Activated naive CD4-positive, alpha-beta T cell treated with anti-CD3 and anti-CD28 coated beads, Interleukin-2, amount 50 U/mL, for 72 hours (primary cell): Measurements from ENCODE around the gene DLX1. TPM values are rescaled to one million over a fixed set of nuclear protein-coding genes. Genes with fewer than 3 reads are reported as not detected.

Experiments
- ATAC-seq, 2 donors: fragments of 150-1000 bp; cut with Tn5 transposase; 2 replicates each; pipeline ENCODE4 v1.10.0; 2021; ENCODE audit warnings: mild to moderate bottlenecking in 2 of 2, moderate library complexity in 2 of 2
- DNase-seq, 2 donors: peaks; one replicate each; pipeline ENCODE4 v3.0.0; 2021 to 2022; ENCODE audit warnings: low spot score in 2 of 2
- H3K27ac Mint-ChIP-seq, 2 donors: one replicate each; pipeline ENCODE4 v1.8.0; 2022; ENCODE audit warnings: mild to moderate bottlenecking in 2 of 2, mixed read lengths in 2 of 2
- H3K36me3 Mint-ChIP-seq, 2 donors: one replicate each; pipeline ENCODE4 v1.8.0; 2022; ENCODE audit warnings: mixed read lengths in 2 of 2
- H3K9me3 Mint-ChIP-seq, 2 donors: one replicate each; pipeline ENCODE4 v1.8.0; 2022; ENCODE audit warnings: mixed read lengths in 2 of 2
- total RNA-seq, 2 donors: library from RNA; stranded (reverse); gene quantifications; one replicate each; pipeline ENCODE4 v1.2.3, GENCODE V29; 2022

The DLX1 gene
- total RNA-seq, 2 donors from 2014 or later: not detected

DNA sequence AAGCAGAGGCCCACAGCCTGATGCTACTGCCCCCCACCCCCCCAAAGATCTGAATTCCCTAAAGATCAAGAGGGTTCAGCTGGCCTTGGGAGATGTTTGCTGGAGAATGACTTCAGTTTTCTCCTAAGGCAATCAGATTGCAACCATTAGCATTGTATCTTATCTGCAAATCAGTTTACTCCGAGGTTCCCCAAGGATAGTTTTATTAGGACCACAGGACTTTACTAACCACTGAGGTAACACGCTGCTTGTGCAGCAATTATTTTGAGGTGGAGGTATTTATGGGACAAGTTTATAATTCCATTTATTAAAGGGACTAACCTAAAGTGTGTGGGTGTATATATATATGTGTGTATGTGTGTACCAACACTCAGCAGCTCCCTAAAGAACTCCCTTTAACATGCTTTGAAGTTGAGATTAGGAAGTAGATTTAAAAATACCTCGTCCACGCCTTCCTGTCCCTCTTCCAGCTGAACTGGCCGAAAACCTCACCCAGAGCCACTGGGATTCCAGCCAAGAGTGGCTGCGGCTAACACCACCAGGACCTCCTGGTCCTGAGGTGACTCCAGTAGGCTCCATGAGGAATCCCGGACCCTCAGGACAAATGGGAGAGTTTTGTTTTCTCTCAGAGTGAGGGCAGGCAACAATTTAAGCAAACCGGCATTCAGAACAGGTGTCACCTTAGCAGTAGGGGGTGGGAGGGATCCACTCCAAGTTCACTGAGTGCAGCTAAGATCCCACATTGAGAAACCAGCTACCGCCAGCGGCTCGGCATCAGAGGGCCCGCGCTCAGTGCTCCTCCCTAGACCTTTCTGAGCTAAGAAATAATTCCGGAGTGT is 3.0 kb upstream of the DLX1 start:
- ATAC-seq: no peak
- H3K9me3 Mint-ChIP-seq: no peaks in the 10 kb centered on the region
- DNase-seq: no peak
- H3K36me3 Mint-ChIP-seq: peaks cover 21 to 43% of the 10 kb centered on the region in 2 donors
- H3K27ac Mint-ChIP-seq: no peak overlapping the region

DNA sequence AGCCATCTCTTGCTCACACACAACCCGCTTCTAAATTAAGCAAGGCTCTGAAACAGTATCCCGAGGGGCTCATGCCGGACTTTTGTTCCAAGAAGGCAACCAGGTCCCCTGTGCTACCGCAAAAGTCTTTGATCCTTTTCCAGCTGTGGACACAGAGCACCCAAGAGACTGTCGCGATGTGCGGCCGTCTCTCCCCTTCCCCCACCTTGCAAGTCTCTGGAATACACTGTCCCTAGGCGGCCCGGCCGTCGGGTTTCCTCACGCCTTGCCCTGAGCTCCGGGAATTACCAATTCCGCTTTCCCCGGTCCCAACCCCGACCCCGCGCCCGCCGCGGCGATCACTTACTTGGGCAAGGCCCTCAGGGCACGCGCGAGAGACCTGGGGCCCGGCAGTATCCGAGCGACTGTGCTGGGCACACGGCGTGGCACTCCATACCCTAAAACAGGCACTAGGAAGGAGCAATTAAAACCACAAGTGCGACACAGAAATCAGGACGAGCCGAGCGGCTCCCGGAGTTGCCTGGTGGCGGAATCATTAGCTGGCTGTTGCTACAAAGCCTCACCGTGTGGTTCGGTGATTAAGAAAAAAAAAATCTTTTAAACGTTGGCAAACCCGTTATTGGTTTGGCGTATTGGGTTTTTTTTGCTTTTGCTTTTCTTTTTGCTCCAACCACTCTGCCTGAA is 2.2 kb upstream of the DLX1 start:
- Mint-ChIP-seq H3K9me3 (no peaks in the 10 kb centered on the region), H3K36me3 (peaks cover 29 to 51% of the 10 kb centered on the region in 2 donors), H3K27ac (peak overlapping the region in 1 of 2 donors; percentile 44)
- no peak for ATAC-seq
- no peak for DNase-seq

DNA sequence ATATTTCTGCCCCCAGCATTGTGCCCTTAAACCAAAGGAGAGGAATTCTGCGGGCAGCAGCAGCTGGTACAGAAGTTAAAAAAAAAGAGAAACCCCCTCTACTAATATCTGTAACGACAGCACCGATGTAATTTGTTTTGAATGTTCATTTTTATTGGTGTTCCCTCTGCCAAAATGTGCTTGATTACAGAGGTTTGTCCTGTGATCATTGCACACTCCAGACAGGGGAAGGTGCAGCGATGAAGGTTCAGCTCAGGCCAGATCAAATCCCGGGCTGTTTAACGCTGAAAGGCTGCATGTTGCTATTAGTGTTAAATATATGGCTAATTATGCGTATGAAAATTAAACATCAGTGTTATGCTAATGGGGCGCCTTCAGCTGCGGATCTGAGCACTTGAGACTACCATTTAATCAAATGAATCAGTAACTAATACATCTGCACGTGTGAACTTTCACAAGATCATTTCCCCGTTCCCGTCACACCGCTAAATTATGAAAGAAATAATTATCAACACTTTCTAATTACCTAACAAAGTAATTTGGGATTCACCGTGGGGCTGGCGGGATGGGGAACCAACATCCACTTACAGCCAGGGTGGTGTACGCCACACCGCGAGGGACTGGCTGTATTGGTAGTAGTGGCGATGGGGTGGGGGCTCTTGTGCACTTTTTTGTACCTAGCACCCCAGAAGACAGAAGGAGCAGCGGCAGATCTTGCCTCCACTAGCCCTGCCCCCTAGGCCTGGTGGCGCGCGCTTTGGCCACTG is 1.5 kb upstream of the DLX1 start:
- Mint-ChIP-seq H3K36me3 (peaks cover 29 to 57% of the 10 kb centered on the region in 2 donors), H3K27ac (peak overlapping the region in 1 of 2 donors; percentile 44), H3K9me3 (no peaks in the 10 kb centered on the region)
- ATAC-seq (no peak), DNase-seq (no peak)

- Mint-ChIP-seq H3K36me3 (peaks cover 29 to 54% of the 10 kb centered on the region in 2 donors), H3K9me3 (no peaks in the 10 kb centered on the region), H3K27ac (no peak overlapping the region)
- ATAC-seq (no peak), DNase-seq (no peak)
Measured at GRCh38 chr2:172084395-172084644, 987 bp upstream of the DLX1 start.

GRCh38 chr2:172084645-172085459 is 455 bp upstream of the DLX1 start:
- ATAC-seq: peak; percentile 86 to 88
- Mint-ChIP-seq H3K36me3 (peaks cover 29 to 56% of the 10 kb centered on the region in 2 donors), H3K9me3 (no peaks in the 10 kb centered on the region), H3K27ac (no peak overlapping the region)
- DNase-seq: no peak

DNA sequence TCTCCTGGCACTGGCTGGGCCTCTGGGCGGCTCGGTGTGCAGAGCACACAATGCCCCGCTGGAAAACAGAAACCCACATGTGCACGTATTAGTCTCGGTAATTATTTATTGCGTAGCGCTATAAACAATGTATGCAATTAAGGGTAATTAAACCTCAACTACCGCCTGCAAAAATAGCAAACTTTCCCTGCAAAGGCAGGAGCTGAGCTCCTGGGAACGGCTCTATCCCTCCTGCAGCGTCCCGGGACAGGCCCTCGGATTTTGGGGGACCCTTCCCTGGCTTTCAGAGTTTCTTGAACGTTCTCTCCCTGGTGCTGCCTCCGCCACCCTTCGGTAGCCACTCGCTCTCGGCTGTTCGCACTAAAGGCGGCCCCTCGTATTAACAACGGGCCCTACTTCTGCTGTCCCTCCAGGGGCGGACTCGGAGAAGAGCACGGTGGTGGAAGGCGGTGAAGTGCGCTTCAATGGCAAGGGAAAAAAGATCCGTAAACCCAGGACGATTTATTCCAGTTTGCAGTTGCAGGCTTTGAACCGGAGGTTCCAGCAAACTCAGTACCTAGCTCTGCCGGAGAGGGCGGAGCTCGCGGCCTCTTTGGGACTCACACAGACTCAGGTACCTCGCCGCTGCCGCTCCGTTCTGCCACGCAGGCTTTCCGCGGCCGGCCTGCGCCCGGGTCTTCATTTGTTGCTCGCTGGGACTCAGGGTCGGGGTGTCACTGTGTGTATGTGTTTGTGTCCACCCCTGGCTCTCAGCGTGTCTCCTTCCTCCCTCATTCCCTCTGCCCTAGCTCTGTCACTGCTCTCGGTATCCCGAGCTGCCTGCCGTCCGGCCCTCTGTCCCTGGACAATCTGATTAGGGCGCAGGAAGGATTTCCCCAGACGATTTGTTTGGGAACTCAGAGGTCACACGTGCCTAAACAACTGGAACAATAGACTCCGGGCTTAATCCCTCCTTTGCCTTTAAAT is 1.2 kb downstream of the DLX1 start:
- Mint-ChIP-seq H3K9me3 (no peaks in the 10 kb centered on the region), H3K36me3 (peaks cover 19 to 52% of the 10 kb centered on the region in 2 donors), H3K27ac (peak overlapping the region in 1 of 2 donors; percentile 85)
- DNase-seq: no peak
- peak; percentile 31 to 63 for ATAC-seq

GRCh38 chr2:172087207-172087779 is 2.0 kb downstream of the DLX1 start:
- DNase-seq (no peak), ATAC-seq (no peak)
- peak overlapping the region in 1 of 2 donors; percentile 86 for H3K27ac Mint-ChIP-seq

GRCh38 chr2:172087780-172088244 is 2.5 kb downstream of the DLX1 start:
- peak overlapping the region in 1 of 2 donors; percentile 86 for H3K27ac Mint-ChIP-seq
- no peaks in the 10 kb centered on the region for H3K9me3 Mint-ChIP-seq

More at GRCh38 chr2:172087207-172087779, 2.0 kb downstream of the DLX1 start:
- H3K9me3 Mint-ChIP-seq: no peaks in the 10 kb centered on the region
- peaks cover 19 to 57% of the 10 kb centered on the region in 2 donors for H3K36me3 Mint-ChIP-seq

GRCh38 chr2:172088245-172089004 is 3.1 kb downstream of the DLX1 start:
- DNase-seq (no peak), ATAC-seq (no peak)
- Mint-ChIP-seq H3K9me3 (no peaks in the 10 kb centered on the region), H3K36me3 (peaks cover 14 to 67% of the 10 kb centered on the region in 2 donors), H3K27ac (peak overlapping the region in 1 of 2 donors; percentile 82)

More at GRCh38 chr2:172087780-172088244, 2.5 kb downstream of the DLX1 start:
- H3K36me3 Mint-ChIP-seq: peaks cover 19 to 61% of the 10 kb centered on the region in 2 donors
- DNase-seq: no peak
- ATAC-seq: no peak

DNA sequence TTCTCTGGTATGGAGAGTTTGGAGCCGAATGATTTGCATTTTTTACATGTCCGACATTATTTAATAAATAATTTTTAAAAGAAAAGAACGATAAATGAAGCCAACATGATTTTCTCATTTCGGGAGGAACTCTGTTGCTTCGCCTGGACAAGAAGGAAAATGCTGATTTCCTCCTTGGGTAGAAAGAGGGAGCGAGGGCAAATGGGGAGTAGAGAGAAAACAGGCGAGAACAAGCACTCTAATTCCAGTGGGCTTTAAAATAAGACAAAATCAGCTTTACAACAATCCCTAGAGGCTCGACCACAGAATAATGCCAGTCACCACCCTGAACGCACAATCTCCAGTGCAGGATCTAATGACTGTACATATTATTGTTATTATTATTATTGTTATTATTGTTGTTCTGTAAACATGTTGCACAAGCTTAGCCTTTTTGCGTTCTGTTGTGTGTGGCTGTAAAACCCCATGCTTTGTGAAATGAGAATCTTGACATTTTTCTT is 3.7 kb downstream of the DLX1 start:
- H3K36me3 Mint-ChIP-seq: peaks cover 10 to 67% of the 10 kb centered on the region in 2 donors
- H3K27ac Mint-ChIP-seq: no peak overlapping the region
- ATAC-seq: no peak

DNA sequence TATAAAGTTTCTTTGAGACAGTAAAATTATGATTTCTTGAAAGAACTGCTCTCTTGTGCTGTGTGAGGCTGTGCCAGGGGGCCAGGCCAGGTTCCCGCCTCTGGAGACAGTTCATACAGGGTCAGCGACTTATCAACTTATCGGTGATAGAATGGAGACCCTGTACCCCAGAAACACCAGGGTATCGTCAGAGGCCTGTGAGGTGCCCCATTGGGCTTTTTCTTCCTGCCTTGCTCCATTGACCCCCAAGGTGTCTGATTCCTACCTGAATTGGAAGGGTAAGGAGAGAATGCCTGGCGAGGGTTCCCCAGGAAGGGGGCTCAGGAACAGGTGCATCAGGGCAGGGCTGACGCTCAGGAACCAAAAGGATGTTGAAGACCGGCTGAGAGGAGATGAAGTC is 4.3 kb downstream of the DLX1 start:
- H3K36me3 Mint-ChIP-seq: peaks cover 10 to 66% of the 10 kb centered on the region in 2 donors
- no peak for ATAC-seq

More for the DNA sequence above, 3.7 kb downstream of the DLX1 start:
- no peaks in the 10 kb centered on the region for H3K9me3 Mint-ChIP-seq
- no peak for DNase-seq

GRCh38 chr2:172090044-172090961 is 5.0 kb downstream of the DLX1 start:
- DNase-seq (no peak), ATAC-seq (no peak)
- H3K9me3 Mint-ChIP-seq: no peaks in the 10 kb centered on the region
- H3K36me3 Mint-ChIP-seq: peaks cover 10 to 64% of the 10 kb centered on the region in 2 donors
- H3K27ac Mint-ChIP-seq: no peak overlapping the region

More for the DNA sequence above, 4.3 kb downstream of the DLX1 start:
- H3K27ac Mint-ChIP-seq: no peak overlapping the region
- DNase-seq: no peak
- no peaks in the 10 kb centered on the region for H3K9me3 Mint-ChIP-seq

GRCh38 chr2:172091000-172091641 is 5.8 kb downstream of the DLX1 start:
- no peak for DNase-seq
- Mint-ChIP-seq H3K27ac (no peak overlapping the region), H3K9me3 (no peaks in the 10 kb centered on the region), H3K36me3 (peaks cover 10 to 58% of the 10 kb centered on the region in 2 donors)
- no peak for ATAC-seq
